SK-N-SH (cell line): ENCODE measurements around the gene ETFDH. TPM values are rescaled to one million over a fixed set of nuclear protein-coding genes. Genes with fewer than 3 reads are reported as not detected.

ENCODE experiments used
- CTCF ChIA-PET: fragments of 300-600, 350-600 bp; formaldehyde crosslinking; extraction: SDS; loops from one replicate; lab custom pipeline; 2021; lab: Yijun Ruan, JAX
- POLR2A ChIA-PET: fragments of 350-600 bp; sonication (Branson Sonifier 250); formaldehyde crosslinking; extraction: SDS; loops from one replicate; lab custom pipeline; 2020; ENCODE audit warnings: antibody characterized with exemption, inconsistent platforms; lab: Yijun Ruan, JAX
- DNase-seq: peaks from one replicate; pipeline ENCODE4 v3.0.0; 2012
- H2AFZ ChIP-seq: fragments of 200-600 bp; sonication (generic); 2 replicates; pipeline ENCODE4 v1.8.1; 2016; ENCODE audit warnings: antibody characterized with exemption, mild to moderate bottlenecking, low read depth
- H3F3A ChIP-seq: fragments of 200-600 bp; sonication (generic); replicated peaks from 2 replicates; pipeline ENCODE3; 2016; ENCODE audit warnings: antibody characterized with exemption, mild to moderate bottlenecking; ENCODE audit not compliant: insufficient read depth
- H3K27ac ChIP-seq, 2 experiments: fragments of 200-500 bp in 1 of 2; fragments of 200-600 bp in 1 of 2; sonication (Bioruptor generic) in 1 of 2; sonication (generic), shearing (Covaris generic) in 1 of 2; 2 replicates each; pipeline versions ENCODE4 v1.5.1 to v1.6.1; 2014 to 2016; ENCODE audit warnings: low read depth in 2 of 2, inconsistent platforms in 1 of 2, low read length in 1 of 2, mild to moderate bottlenecking in 1 of 2, mixed read lengths in 1 of 2
- H3K27me3 ChIP-seq: fragments of 200-600 bp; sonication (generic), shearing (Covaris generic); 2 replicates; pipeline ENCODE4 v1.6.1; 2016; ENCODE audit warnings: mixed run types; ENCODE audit not compliant: insufficient read depth
- H3K36me3 ChIP-seq, 2 experiments: fragments of 200-500 bp in 1 of 2; fragments of 200-600 bp in 1 of 2; sonication (Bioruptor generic) in 1 of 2; sonication (generic) in 1 of 2; replicated peaks in 1 of 2; 2 replicates each; pipeline versions ENCODE3 to v1.5.1; 2014 to 2016; ENCODE audit warnings: low read length in 1 of 2, mild to moderate bottlenecking in 1 of 2; ENCODE audit not compliant: insufficient read depth in 2 of 2, control insufficient read depth in 1 of 2
- H3K4me1 ChIP-seq, 2 experiments: fragments of 200-500 bp in 1 of 2; fragments of 200-600 bp in 1 of 2; sonication (Bioruptor generic) in 1 of 2; sonication (generic), shearing (Covaris generic) in 1 of 2; 2 replicates each; pipeline versions ENCODE4 v1.5.1 to v1.6.1; 2014 to 2016; ENCODE audit warnings: low read depth in 1 of 2, low read length in 1 of 2, mixed run types in 1 of 2; ENCODE audit not compliant: insufficient read depth in 2 of 2, control insufficient read depth in 1 of 2
- H3K4me2 ChIP-seq: fragments of 200-600 bp; sonication (generic), shearing (Covaris generic); 2 replicates; pipeline ENCODE4 v1.6.1; 2017; ENCODE audit warnings: mixed run types
- H3K4me3 ChIP-seq, 2 experiments: fragments of 200-500 bp in 1 of 2; fragments of 200-600 bp in 1 of 2; sonication (Bioruptor generic) in 1 of 2; sonication (generic), shearing (Covaris generic) in 1 of 2; 2 replicates each; pipeline versions ENCODE4 v1.5.1 to v1.8.1; 2014 to 2016; ENCODE audit warnings: low read depth in 2 of 2, inconsistent platforms in 1 of 2, low read length in 1 of 2, mild to moderate bottlenecking in 1 of 2, mixed read lengths in 1 of 2, moderate library complexity in 1 of 2
- H3K79me2 ChIP-seq: fragments of 200-600 bp; sonication (generic); 2 replicates; pipeline ENCODE4 v1.8.1; 2017; ENCODE audit warnings: mild to moderate bottlenecking; ENCODE audit not compliant: insufficient read depth
- H3K9ac ChIP-seq: fragments of 200-600 bp; sonication (generic); 2 replicates; pipeline ENCODE4 v1.6.1; 2017; ENCODE audit warnings: mixed run types
- H3K9me2 ChIP-seq: fragments of 200-600 bp; sonication (generic); 2 replicates; pipeline ENCODE4 v1.6.1; 2017; ENCODE audit warnings: mixed run types
- H3K9me3 ChIP-seq: fragments of 200-600 bp; sonication (generic); 2 replicates; pipeline ENCODE4 v1.6.1; 2017; ENCODE audit warnings: mixed run types, mild to moderate bottlenecking, moderate library complexity
- H4K20me1 ChIP-seq: fragments of 200-600 bp; sonication (generic); 2 replicates; pipeline ENCODE4 v1.6.1; 2017; ENCODE audit warnings: mild to moderate bottlenecking, mixed run types; ENCODE audit not compliant: insufficient read depth
- ELF1 ChIP-seq: IDR thresholded peaks from 2 replicates; pipeline ENCODE4 v1.4.0; 2012
- EZH2phosphoT487 ChIP-seq: fragments of 200-600 bp; sonication (generic); IDR thresholded peaks from 2 replicates; pipeline ENCODE4 v1.6.1; 2017; ENCODE audit warnings: low read depth, mixed run types, mild to moderate bottlenecking, antibody characterized with exemption, moderate library complexity, borderline replicate concordance
- FOSL2 ChIP-seq: IDR thresholded peaks from 2 replicates; pipeline ENCODE4 v1.4.0; 2012; ENCODE audit warnings: low read depth, mild to moderate bottlenecking, moderate library complexity, borderline replicate concordance
- JUND ChIP-seq: IDR thresholded peaks from 2 replicates; pipeline ENCODE4 v1.4.0; 2012
- NFIC ChIP-seq: IDR thresholded peaks from 2 replicates; pipeline ENCODE4 v1.4.0; 2012; ENCODE audit warnings: borderline replicate concordance
- RAD21 ChIP-seq: IDR thresholded peaks from 2 replicates; pipeline ENCODE4 v1.6.1; 2012; ENCODE audit warnings: mild to moderate bottlenecking, low read length
- RFX5 ChIP-seq: IDR thresholded peaks from 2 replicates; pipeline ENCODE4 v1.6.1; 2012; ENCODE audit warnings: mild to moderate bottlenecking, improper control_type of control experiment, low read length
- SIN3A ChIP-seq: IDR thresholded peaks from 2 replicates; pipeline ENCODE4 v1.6.1; 2012; ENCODE audit warnings: low read depth, mild to moderate bottlenecking, low read length, moderate library complexity, borderline replicate concordance
- ZBTB33 ChIP-seq: IDR thresholded peaks from 2 replicates; pipeline ENCODE4 v1.4.0; 2012; ENCODE audit warnings: low read depth, borderline replicate concordance
- WGBS: methylation state at CpG from one replicate; pipeline ENCODE4 v1.1.6; 2017; ENCODE audit warnings: low lambda C conversion rate; 5-methylcytosine and 5-hydroxymethylcytosine counted together
- polyA plus RNA-seq, 3 experiments: library from polyadenylated mRNA; depleted of rRNA; stranded (reverse); fragments of >200 nt; gene quantifications; 2 replicates each; pipeline ENCODE4 v1.2.3, GENCODE V29; 2012
- TF ChIP-seq, protein P1 (sequence below): IDR thresholded peaks from 2 replicates; pipeline ENCODE4; 2012
- TF ChIP-seq, protein P2 (sequence below): IDR thresholded peaks from 2 replicates; pipeline ENCODE4 v1.4.0; 2012; ENCODE audit warnings: low read depth
- TF ChIP-seq, protein P3 (sequence below): fragments of 150-350 bp; IDR thresholded peaks from 2 replicates; pipeline ENCODE4 v1.6.1; 2017; ENCODE audit warnings: antibody characterized with exemption, low read length, low read depth, borderline replicate concordance
- TF ChIP-seq, protein P4 (sequence below): fragments of 150-350 bp; IDR thresholded peaks from 2 replicates; pipeline ENCODE4 v1.6.1; 2016; ENCODE audit warnings: mild to moderate bottlenecking, low read depth, low read length
- TF ChIP-seq, protein P5 (sequence below): fragments of 200-600 bp; sonication (generic); IDR thresholded peaks from 2 replicates; pipeline ENCODE4 v1.6.1; 2017; ENCODE audit warnings: antibody characterized with exemption, mild to moderate bottlenecking, moderate library complexity

The ETFDH gene
- polyA plus RNA-seq, 1 of the 3 experiments (the other 2 are of a cell fraction) = 12.1 TPM

DNA sequence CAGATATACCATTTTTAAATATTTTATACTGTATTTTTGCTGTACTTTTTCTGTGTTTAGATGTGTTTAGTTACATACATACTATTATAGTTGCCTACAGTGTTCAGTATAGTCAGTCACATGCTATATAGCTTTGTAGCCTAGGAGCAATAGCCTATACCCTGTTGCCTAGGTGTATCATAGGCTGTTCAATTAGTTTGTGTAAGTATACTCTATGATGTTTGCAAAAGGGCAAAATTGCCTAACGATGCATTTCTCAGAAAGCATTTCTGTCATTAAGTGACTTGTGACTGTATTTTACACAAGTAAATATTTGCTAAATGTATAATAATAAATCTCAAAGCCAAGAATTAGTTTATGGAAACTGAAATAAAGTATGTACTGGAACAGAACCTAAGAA is 9.5 kb downstream of the ETFDH start:
- TF ChIP-seq FOSL2 (no peak), RFX5 (no peak), RAD21 (no peak), ELF1 (no peak), EZH2phosphoT487 (no peak), NFIC (no peak), ZBTB33 (no peak), SIN3A (no peak)
- TF ChIP-seq, protein P1, sequence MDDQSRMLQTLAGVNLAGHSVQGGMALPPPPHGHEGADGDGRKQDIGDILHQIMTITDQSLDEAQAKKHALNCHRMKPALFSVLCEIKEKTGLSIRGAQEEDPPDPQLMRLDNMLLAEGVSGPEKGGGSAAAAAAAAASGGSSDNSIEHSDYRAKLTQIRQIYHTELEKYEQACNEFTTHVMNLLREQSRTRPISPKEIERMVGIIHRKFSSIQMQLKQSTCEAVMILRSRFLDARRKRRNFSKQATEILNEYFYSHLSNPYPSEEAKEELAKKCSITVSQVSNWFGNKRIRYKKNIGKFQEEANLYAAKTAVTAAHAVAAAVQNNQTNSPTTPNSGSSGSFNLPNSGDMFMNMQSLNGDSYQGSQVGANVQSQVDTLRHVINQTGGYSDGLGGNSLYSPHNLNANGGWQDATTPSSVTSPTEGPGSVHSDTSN = no peak
- TF ChIP-seq, protein P2, sequence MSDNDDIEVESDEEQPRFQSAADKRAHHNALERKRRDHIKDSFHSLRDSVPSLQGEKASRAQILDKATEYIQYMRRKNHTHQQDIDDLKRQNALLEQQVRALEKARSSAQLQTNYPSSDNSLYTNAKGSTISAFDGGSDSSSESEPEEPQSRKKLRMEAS = no peak
- TF ChIP-seq, protein P3, sequence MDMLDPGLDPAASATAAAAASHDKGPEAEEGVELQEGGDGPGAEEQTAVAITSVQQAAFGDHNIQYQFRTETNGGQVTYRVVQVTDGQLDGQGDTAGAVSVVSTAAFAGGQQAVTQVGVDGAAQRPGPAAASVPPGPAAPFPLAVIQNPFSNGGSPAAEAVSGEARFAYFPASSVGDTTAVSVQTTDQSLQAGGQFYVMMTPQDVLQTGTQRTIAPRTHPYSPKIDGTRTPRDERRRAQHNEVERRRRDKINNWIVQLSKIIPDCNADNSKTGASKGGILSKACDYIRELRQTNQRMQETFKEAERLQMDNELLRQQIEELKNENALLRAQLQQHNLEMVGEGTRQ = no peak
- Histone ChIP-seq H3K9me2 (no peaks in the 10 kb centered on the region), H3K9me3 (no peaks in the 10 kb centered on the region), H3K4me1 (no peaks in the 10 kb centered on the region), H2AFZ (peak overlapping the region; percentile 29; the same call in 1 of the 2 replicates), H3K4me3 (no peak overlapping the region), H3F3A (no peaks in the 10 kb centered on the region), H3K27ac (no peak overlapping the region), H3K4me2 (no peak overlapping the region), H4K20me1 (no peaks in the 10 kb centered on the region), H3K36me3 (peaks cover 0 to 2% of the 10 kb centered on the region in 2 experiments), H3K27me3 (no peaks in the 10 kb centered on the region), H3K79me2 (no peaks in the 10 kb centered on the region), H3K9ac (no peak overlapping the region)
- CTCF ChIA-PET = interaction anchor here (0.9 to 1.2 kb wide), 3 partner anchors 9 to 521 kb away, joined by 3 to 6 read pairs (median 4); partner anchors contain the start of gene ETFDH
- POLR2A ChIA-PET = no interaction called here
- WGBS = 90% methylated on average over 1 of the region's 1 CpG
- no peak for DNase-seq

- H3K9me3 ChIP-seq = no peaks in the 10 kb centered on the region
- H3K9me2 ChIP-seq = no peaks in the 10 kb centered on the region
- no peak overlapping the region for H3K9ac ChIP-seq
- ChIA-PET CTCF (no interaction called here), POLR2A (no interaction called here)
- H3K4me2 ChIP-seq = no peak overlapping the region
- no peaks in the 10 kb centered on the region for H3K4me1 ChIP-seq
- DNase-seq = no peak
- no peaks in the 10 kb centered on the region for H3K27me3 ChIP-seq
- TF ChIP-seq, protein P4, sequence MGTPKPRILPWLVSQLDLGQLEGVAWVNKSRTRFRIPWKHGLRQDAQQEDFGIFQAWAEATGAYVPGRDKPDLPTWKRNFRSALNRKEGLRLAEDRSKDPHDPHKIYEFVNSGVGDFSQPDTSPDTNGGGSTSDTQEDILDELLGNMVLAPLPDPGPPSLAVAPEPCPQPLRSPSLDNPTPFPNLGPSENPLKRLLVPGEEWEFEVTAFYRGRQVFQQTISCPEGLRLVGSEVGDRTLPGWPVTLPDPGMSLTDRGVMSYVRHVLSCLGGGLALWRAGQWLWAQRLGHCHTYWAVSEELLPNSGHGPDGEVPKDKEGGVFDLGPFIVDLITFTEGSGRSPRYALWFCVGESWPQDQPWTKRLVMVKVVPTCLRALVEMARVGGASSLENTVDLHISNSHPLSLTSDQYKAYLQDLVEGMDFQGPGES = no peak
- no peak for TF ChIP-seq JUND
- TF ChIP-seq, protein P5, sequence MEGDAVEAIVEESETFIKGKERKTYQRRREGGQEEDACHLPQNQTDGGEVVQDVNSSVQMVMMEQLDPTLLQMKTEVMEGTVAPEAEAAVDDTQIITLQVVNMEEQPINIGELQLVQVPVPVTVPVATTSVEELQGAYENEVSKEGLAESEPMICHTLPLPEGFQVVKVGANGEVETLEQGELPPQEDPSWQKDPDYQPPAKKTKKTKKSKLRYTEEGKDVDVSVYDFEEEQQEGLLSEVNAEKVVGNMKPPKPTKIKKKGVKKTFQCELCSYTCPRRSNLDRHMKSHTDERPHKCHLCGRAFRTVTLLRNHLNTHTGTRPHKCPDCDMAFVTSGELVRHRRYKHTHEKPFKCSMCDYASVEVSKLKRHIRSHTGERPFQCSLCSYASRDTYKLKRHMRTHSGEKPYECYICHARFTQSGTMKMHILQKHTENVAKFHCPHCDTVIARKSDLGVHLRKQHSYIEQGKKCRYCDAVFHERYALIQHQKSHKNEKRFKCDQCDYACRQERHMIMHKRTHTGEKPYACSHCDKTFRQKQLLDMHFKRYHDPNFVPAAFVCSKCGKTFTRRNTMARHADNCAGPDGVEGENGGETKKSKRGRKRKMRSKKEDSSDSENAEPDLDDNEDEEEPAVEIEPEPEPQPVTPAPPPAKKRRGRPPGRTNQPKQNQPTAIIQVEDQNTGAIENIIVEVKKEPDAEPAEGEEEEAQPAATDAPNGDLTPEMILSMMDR = no peak
- no peak overlapping the region for H3K4me3 ChIP-seq
- no peaks in the 10 kb centered on the region for H4K20me1 ChIP-seq
- H3F3A ChIP-seq = no peaks in the 10 kb centered on the region
- no peaks in the 10 kb centered on the region for H3K79me2 ChIP-seq
- peaks cover 0 to 2% of the 10 kb centered on the region in 2 experiments for H3K36me3 ChIP-seq
- no peak overlapping the region for H3K27ac ChIP-seq
- 88% methylated on average over 2 of the region's 2 CpGs for WGBS
- no peak overlapping the region for H2AFZ ChIP-seq
Observed at GRCh38 chr4:158682066-158682465, 10.0 kb downstream of the ETFDH start.
